GM12891 (cell line): ENCODE results near the gene SERPINI1.

Experiments
- DNase-seq: peaks from one replicate; pipeline ENCODE4 v3.0.0; 2011; ENCODE audit warnings: low spot score; ENCODE audit not compliant: insufficient read length
- FAIRE-seq: peaks from 2 replicates; lab custom pipeline; 2011; peaks lifted over from hg19 to GRCh38; lab: Jason Lieb, UNC
- PAX5 ChIP-seq: IDR thresholded peaks from 2 replicates; pipeline ENCODE4 v1.6.1; 2011; ENCODE audit warnings: low read length, moderate library complexity, mild to moderate bottlenecking; ENCODE audit not compliant: insufficient read depth, severe bottlenecking
- POLR2A ChIP-seq: IDR thresholded peaks from 2 replicates; pipeline ENCODE4 v1.6.1; 2011; ENCODE audit warnings: low read depth, low read length, control low read depth
- POLR2AphosphoS5 ChIP-seq: IDR thresholded peaks from 2 replicates; pipeline ENCODE4 v1.6.1; 2011; ENCODE audit warnings: low read depth, low read length, control low read depth
- POU2F2 ChIP-seq: IDR thresholded peaks from 2 replicates; pipeline ENCODE4 v1.6.1; 2011; ENCODE audit warnings: low read depth, mild to moderate bottlenecking, control low read depth, low read length, moderate library complexity
- SPI1 ChIP-seq: IDR thresholded peaks from 2 replicates; pipeline ENCODE4 v1.6.1; 2011; ENCODE audit warnings: low read depth, low read length, control low read depth
- TAF1 ChIP-seq: IDR thresholded peaks from 2 replicates; pipeline ENCODE4 v1.6.1; 2011; ENCODE audit warnings: low read depth, low read length, control low read depth

SERPINI1 gene

GRCh38 chr3:167714871-167715270 lies 20.6 kb upstream of the SERPINI1 start:
- TF ChIP-seq POU2F2 (no peak), POLR2A (no peak), SPI1 (no peak), POLR2AphosphoS5 (no peak), PAX5 (no peak), TAF1 (no peak)
- FAIRE-seq: no peak
- DNase-seq: no peak

DNA sequence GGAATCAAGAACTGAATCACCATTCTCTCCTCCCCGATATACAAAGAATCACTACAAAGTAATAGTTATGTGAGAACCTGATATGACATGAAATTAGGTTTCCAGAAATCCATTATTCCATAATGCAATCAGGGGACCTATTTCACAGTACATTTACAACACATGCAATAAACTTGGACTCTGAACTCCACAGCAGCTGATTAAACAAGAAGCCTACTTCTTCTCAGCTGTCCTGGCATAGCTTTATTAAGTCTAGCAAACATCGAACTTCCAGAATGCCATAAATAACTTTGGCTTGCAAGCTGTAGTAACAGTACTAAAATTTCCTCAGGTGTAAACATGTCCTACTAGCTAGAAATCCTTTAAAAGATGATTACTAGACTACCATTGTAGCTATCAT lies 18.6 kb upstream of the SERPINI1 start:
- no peak for TF ChIP-seq POLR2AphosphoS5
- TF ChIP-seq POLR2A: no peak
- no peak for TF ChIP-seq SPI1
- DNase-seq (no peak), FAIRE-seq (no peak)

GRCh38 chr3:167718582-167718981 lies 16.9 kb upstream of the SERPINI1 start:
- DNase-seq: no peak
- FAIRE-seq: no peak
- TF ChIP-seq PAX5 (no peak), POLR2A (no peak), TAF1 (no peak), POU2F2 (no peak), SPI1 (no peak), POLR2AphosphoS5 (no peak)

DNA sequence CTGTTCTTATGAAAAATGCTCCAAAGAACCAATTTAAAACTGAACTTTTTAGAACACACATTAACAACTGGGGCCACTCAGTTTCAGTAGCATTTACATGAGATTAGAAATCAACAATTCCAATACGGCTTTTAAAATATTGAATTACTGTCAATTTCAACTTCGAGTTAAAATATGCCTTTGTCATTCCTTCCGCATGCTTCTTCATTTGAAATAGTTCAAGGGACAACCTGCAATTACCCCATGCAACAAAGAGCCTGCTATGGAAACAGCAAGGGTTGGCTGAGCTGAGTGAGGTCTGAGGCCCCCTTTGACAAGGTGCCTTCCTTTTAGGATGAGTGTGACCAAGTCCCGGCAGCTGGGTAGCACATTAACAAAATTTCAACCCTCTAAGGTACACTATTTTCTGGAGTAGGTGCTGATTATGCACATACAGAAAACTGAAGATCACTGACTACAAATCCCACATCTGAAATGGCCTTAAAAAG lies 12.5 kb upstream of the SERPINI1 start:
- no peak for FAIRE-seq
- no peak for DNase-seq
- TF ChIP-seq SPI1 (no peak), POLR2AphosphoS5 (no peak), POU2F2 (no peak), POLR2A (no peak), TAF1 (no peak), PAX5 (no peak)

DNA sequence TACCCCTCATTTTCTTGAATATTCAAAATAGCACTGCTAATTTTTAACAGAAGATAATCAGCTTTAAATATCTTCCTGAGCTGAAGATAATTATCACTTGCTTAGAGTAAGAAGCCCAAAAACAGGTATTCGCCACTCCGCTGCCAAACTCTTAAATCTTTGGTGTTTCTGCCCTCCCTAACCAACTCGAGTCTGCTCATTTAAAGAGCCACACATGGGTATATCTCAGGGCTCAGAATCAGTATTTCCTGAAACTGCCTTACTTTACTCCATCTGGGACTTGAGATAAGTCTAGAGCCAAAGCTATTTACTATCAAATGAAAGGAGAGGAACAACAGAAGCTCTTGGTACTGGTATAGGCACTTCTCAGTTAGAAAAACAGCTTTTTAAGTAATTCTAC lies 11.6 kb upstream of the SERPINI1 start:
- DNase-seq: no peak
- no peak for TF ChIP-seq SPI1
- no peak for TF ChIP-seq POU2F2
- no peak for TF ChIP-seq POLR2A
- no peak for TF ChIP-seq POLR2AphosphoS5
- no peak for TF ChIP-seq TAF1
- TF ChIP-seq PAX5: no peak
- FAIRE-seq: no peak

DNA sequence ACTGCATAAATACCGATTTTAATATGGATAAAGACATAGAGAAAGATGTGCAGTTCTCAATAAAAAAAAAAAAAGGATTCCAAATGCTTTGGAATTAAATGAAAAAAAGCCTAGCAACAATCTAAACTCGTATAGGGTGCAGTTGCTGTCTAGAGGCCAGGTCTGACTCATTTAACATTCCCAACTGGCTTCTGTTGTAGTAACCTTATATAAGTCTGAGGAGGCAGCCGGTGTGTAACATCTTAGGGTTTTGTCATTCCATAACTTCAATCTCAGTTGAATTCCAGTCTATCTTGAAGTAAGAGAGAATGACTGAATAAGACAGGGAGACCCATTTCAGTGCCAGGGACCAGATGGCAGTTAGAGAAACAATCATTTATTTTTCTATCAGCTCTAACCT lies 7.3 kb upstream of the SERPINI1 start:
- DNase-seq: no peak
- no peak for FAIRE-seq
- no peak for TF ChIP-seq SPI1
- no peak for TF ChIP-seq PAX5
- no peak for TF ChIP-seq TAF1
- TF ChIP-seq POLR2AphosphoS5: no peak
- no peak for TF ChIP-seq POLR2A
- no peak for TF ChIP-seq POU2F2

- FAIRE-seq: peak; percentile 50
- TF ChIP-seq POU2F2: no peak
- TF ChIP-seq POLR2AphosphoS5: no peak
- no peak for TF ChIP-seq POLR2A
- TF ChIP-seq TAF1: no peak
- TF ChIP-seq PAX5: no peak
- no peak for TF ChIP-seq SPI1
- DNase-seq: no peak
Observed at GRCh38 chr3:167728632-167729323, 6.7 kb upstream of the SERPINI1 start.

GRCh38 chr3:167729591-167729990 lies 5.9 kb upstream of the SERPINI1 start:
- no peak for DNase-seq
- no peak for FAIRE-seq
- TF ChIP-seq POU2F2 (no peak), POLR2A (no peak), SPI1 (no peak), TAF1 (no peak), PAX5 (no peak), POLR2AphosphoS5 (no peak)

GRCh38 chr3:167731393-167731792 lies 4.1 kb upstream of the SERPINI1 start:
- TF ChIP-seq SPI1: no peak
- no peak for TF ChIP-seq PAX5
- TF ChIP-seq POU2F2: no peak
- no peak for TF ChIP-seq TAF1
- no peak for TF ChIP-seq POLR2A
- TF ChIP-seq POLR2AphosphoS5: no peak
- DNase-seq: no peak
- no peak for FAIRE-seq

DNA sequence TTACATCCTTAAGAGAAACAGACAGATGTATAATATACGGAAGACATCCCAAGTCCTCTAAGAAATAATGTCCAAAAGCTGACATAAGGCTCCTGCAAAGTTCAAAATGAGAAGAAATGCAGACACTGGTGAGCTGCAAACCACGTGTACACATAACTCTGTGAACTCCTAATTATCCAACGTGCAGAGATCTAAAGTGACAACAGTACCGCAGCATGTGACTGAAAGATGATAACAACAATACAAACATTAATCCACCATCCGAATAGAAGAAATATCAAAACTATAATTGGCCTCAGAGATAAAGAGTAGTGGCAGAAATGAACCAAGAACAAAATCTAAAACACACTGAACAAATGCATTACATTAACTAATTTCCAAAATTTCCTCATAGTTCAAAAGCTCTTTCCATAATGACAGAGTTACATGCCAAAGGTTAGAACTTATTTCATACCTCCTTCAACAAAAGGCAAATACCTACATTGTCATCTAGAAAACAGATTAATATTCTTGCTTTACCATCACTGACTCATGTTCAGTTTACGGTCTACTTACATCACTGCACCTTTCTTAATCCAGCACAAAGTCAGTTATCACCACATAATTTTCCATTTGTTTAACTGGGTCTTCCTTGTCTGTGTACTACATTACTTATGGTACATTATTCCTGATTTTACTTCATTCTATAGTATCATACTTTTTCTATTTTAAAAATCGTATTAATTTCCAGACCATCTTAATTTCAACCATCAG lies 3.0 kb upstream of the SERPINI1 start:
- TF ChIP-seq POLR2A (no peak), TAF1 (no peak), POLR2AphosphoS5 (no peak), POU2F2 (no peak), SPI1 (no peak), PAX5 (no peak)
- DNase-seq (no peak), FAIRE-seq (no peak)
